ELF-1 (cell line): Measurements from ENCODE around the gene CYB5R2.

Source experiments
- DNase-seq: peaks from one replicate; pipeline ENCODE4 v3.0.0-alpha.2; 2016; ENCODE audit warnings: low read depth, low spot score

The CYB5R2 gene

DNA sequence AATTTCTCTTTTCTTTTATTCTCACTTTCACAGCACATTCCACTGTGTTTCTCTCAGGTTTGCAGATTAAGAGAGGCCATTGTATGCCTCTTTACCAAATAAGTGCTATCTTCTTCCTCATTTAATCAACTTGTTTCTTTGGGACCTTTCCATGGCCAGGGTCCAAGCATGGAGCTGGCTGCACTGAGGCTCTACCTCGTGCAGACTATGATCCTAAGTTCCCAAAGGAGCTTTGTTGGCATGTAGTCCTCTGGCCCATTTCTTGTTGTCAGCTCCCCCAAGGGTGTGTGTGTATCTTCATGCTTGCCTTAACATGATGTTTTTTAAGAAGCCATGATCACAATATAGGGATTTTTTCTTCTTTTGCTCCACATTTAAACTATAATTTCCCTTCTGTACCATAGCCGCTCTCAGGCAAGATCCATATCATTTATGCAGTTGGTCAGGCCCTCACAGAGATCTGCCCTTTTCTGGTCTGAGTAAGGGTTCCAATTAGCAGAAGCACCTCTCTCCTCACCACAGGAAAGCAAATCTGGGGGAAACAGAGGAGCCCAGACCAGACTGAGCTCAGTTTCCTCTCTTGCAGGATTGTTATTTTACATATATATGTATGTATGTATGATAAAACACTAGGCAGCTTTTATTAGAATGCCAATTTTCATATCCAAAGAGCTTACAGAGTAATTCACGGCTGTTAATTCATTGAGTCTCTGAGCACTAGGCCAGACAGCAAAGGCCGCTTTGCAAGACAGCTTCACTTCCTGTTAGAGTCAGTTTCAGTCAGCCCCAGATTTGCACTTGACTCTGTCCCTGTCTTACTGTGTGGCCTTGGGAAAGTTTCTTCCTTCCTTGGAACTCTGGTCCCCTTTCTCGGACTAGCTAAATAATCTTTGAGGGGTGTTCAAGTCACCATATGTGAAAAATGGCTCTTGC is 34.3 kb downstream of the CYB5R2 start:
- no peak for DNase-seq

DNA sequence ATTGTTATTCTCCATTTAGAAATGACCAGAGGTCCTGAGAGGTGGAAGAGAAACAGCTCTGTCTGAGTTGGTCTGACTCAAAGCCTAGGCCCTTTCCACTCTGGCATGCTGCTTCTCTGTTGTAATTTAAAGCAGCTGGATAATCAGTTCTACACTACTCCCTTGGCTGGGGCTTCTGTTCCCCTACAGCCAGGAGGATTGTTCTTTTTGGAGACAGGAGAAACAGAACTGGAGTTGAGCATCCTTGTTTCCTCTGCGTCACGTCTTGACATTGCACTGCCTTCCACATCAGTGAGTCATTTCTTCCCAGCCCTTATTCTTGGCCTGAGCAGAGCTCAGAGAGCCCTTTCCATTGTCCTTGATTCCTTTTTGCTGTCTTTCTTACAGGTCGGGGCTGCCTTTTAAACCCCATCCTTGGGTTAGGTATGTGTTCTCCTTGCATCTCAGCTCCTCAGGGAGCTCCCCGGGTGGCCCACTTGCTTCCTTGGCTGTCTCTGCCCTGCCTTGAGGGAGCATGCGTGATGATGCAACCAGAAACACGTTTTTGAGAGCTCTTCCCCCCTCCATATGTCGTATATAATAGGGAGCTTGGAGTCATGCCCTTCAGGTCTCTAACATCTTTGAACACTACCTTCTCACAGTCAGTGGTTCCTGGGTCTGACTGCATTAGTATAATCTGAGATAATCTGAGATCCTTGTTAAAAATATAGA is 35.7 kb downstream of the CYB5R2 start:
- no peak for DNase-seq

DNA sequence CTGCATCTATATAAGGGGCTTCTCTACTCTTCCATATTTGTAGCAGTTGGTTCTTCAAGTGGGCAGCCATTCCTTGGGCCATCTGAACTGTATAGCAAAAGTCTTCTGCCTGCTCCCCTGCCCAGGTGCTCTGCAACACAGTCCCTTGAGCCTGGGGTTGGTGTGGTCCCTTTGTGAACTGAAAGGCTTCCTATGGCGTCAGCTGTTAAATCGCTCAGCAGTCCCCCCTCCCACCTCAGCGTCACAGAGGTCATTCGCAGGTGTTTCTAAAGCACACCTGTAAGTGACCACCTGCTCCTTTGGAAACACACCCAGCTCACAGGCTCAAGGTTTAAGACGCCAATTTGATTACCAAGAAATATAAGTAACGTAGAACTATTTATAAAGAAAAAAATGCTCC is 37.0 kb downstream of the CYB5R2 start:
- no peak for DNase-seq

DNA sequence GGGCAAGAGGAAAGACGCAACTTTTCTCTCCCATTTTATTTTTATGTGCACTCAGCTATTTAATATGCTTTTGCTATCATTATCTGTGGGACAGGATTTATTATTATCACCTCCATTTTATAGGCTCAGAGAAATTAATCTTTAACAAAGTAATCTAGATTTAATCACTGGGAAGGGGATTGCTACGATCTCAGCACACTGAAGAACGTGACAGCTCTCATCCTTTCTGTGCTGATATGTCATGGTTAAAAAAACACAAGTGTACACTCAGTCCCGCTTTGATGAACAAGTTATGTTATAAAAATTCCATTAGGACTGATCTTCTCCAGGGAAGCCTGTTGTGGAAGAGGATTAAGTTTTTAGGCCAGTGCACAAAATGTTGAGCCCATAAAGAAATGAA is 37.6 kb downstream of the CYB5R2 start:
- no peak for DNase-seq

GRCh38 chr11:7635137-7635536 is 38.2 kb downstream of the CYB5R2 start:
- DNase-seq: no peak

GRCh38 chr11:7632211-7632610 is 41.1 kb downstream of the CYB5R2 start:
- DNase-seq: no peak

- DNase-seq: no peak
These were observed 43.3 kb downstream of the CYB5R2 start for GRCh38 chr11:7630002-7630401.

- DNase-seq: no peak
These were observed 44.6 kb downstream of the CYB5R2 start for GRCh38 chr11:7628660-7629059.

DNA sequence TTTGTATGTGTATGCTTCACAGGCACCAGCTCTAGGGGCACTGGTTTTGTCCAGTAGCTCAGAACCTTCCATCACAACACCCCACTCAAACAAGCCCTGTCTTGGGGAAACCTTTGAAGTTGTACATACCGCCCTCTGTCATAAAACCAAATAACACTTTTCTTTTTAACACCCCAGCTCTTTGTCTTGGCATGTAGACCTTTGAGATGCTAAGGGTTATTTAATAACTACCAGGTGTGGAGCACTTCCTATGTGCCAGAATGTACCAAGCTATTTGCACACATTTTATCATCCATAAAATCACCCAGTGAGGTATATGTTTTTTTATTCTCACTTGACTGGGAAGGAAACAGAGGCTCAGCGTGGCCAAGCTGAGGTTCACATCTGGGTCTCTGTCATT is 50.6 kb downstream of the CYB5R2 start:
- DNase-seq: no peak

DNA sequence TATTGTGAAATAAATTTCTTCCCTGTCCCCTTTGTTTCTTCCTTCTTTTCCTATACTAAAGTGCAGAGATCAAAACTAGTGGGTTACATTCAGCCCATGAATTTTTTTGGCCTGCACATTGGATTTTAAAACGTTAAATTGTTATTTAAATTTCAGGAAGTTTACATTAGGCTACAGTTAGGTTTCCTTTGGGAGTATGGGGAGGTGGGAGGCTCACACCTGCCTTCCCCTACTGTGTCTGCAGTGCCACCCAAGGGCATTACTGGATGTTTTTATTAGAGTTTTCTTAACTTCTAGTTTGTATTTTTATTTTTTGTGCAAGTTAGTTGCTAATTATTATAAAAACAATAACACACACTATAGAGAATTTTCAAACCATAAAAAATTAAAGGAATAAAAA is 51.7 kb downstream of the CYB5R2 start:
- DNase-seq: no peak

GRCh38 chr11:7621090-7621489 is 52.2 kb downstream of the CYB5R2 start:
- no peak for DNase-seq

GRCh38 chr11:7619322-7619721 is 54.0 kb downstream of the CYB5R2 start:
- no peak for DNase-seq

GRCh38 chr11:7617032-7617431 is 56.3 kb downstream of the CYB5R2 start:
- no peak for DNase-seq
